ENCODE results near the gene TUBE1.

GRCh38 chr6:112087136-112087911 is at the start of gene TUBE1, which contains the start of gene FAM229B:
- TF ChIP-seq YY1 (IDR thresholded peaks at IDR 0.05; ENCODE audit: insufficient read depth, insufficient read length) (no peak), ZNF274 (IDR thresholded peaks at IDR 0.05; ENCODE audit: low read depth, low read length) (no peak), SUZ12 (IDR thresholded peaks at IDR 0.05; ENCODE audit: extremely low read depth, insufficient read depth, insufficient read length) (no peak)
